Kidney (tissue), 14 donors: ENCODE results near the gene STEEP1. TPM values are rescaled to one million over a fixed set of nuclear protein-coding genes. Genes with fewer than 3 reads are reported as not detected.
A peak's percentile ranks its signal among the peaks of the same experiment; 100 is the strongest.

Experiments
- DNase-seq, 5 donors: peaks; one replicate each; pipeline ENCODE4 v3.0.0-alpha.2; 2013 to 2020
- FAIRE-seq: peaks from 2 replicates; lab custom pipeline; 2012; peaks lifted over from hg19 to GRCh38; lab: Jason Lieb, UNC
- H3K27ac ChIP-seq, 2 donors: one replicate each; pipeline ENCODE4 v1.7.0; 2013; ENCODE audit warnings: low read depth in 2 of 2, low read length in 2 of 2, inconsistent platforms in 1 of 2
- H3K27me3 ChIP-seq: one replicate; pipeline ENCODE4 v1.7.1; 2013; ENCODE audit warnings: low read length, inconsistent platforms; ENCODE audit not compliant: control insufficient read depth, insufficient read depth
- H3K36me3 ChIP-seq, 3 donors: one replicate each; pipeline versions ENCODE4 v1.7.0 to v1.7.1; 2013; ENCODE audit warnings: low read length in 3 of 3, control low read depth in 1 of 3, inconsistent platforms in 1 of 3; ENCODE audit not compliant: insufficient read depth in 3 of 3, control insufficient read depth in 2 of 3
- H3K4me1 ChIP-seq, 3 donors: one replicate each; pipeline versions ENCODE4 v1.7.0 to v1.7.1; 2013; ENCODE audit warnings: low read length in 3 of 3, inconsistent platforms in 1 of 3, low read depth in 1 of 3; ENCODE audit not compliant: control insufficient read depth in 2 of 3, insufficient read depth in 2 of 3
- H3K4me3 ChIP-seq, 3 donors: one replicate each; pipeline versions ENCODE4 v1.7.0 to v1.8.1; 2013; ENCODE audit warnings: low read length in 3 of 3, control low read depth in 1 of 3, inconsistent platforms in 1 of 3
- H3K9ac ChIP-seq, 3 donors: one replicate each; pipeline versions ENCODE4 v1.7.0 to v1.7.1; 2013; ENCODE audit warnings: low read length in 3 of 3, control low read depth in 1 of 3, inconsistent platforms in 1 of 3
- H3K9me3 ChIP-seq, 3 donors: one replicate each; pipeline versions ENCODE4 v1.7.0 to v1.7.1; 2013; ENCODE audit warnings: low read length in 3 of 3, control low read depth in 1 of 3, inconsistent platforms in 1 of 3; ENCODE audit not compliant: control insufficient read depth in 2 of 3, insufficient read depth in 1 of 3
- CTCF ChIP-seq: IDR thresholded peaks from 3 replicates; pipeline ENCODE4 v1.5.1; 2012; ENCODE audit warnings: mild to moderate bottlenecking, moderate library complexity, borderline replicate concordance; ENCODE audit not compliant: insufficient read depth; ENCODE audit errors: extremely low read depth
- intact Hi-C: fragments of 100-400 bp; cut with DNase I; formaldehyde crosslinking; loops from one replicate; pipeline ENCODE4 v1.11.1; 2022
- polyA plus RNA-seq: library from polyadenylated mRNA; stranded (reverse); fragments of 350-450 nt; fragmentation: Illumina TruSeq; extraction: RNeasy Lipid Tissue Mini Kit (QIAGEN cat#74804); gene quantifications from one replicate; pipeline ENCODE4 v1.2.3, GENCODE V29; 2014; ENCODE audit warnings: low read depth, low replicate concordance; ENCODE audit not compliant: insufficient read depth
- total RNA-seq: library from RNA; stranded (reverse); fragmentation: NEBNext Ultra II Directional; extraction: Animal tissue kit (Norgen Biotek cat#: 25700); gene quantifications from one replicate; pipeline ENCODE4 v1.2.1, GENCODE V29; 2021
- donor health status: control.
- donor health status: control.
- donor health status: control.
- donor health status: control.
- donor health status: control.
- donor health status: DM: yes; HTN: yes; CAD: no.
- donor health status: Normal renal cell carcinoma (clear cell type).

STEEP1 gene
- total and polyA plus RNA-seq, 2 donors from 2014 or later, result 23.7 to 24.2 TPM

- Histone ChIP-seq H3K27ac (no peak overlapping the region), H3K4me1 (peaks cover 0 to 2% (median 0%) of the 10 kb centered on the region in 3 donors), H3K4me3 (peak overlapping the region; percentile 67 to 73 (median 71)), H3K9ac (no peak overlapping the region), H3K27me3 (no peaks in the 10 kb centered on the region), H3K36me3 (no peaks in the 10 kb centered on the region), H3K9me3 (no peaks in the 10 kb centered on the region)
- intact Hi-C loops, result no loop called here
- DNase-seq, result no peak
- FAIRE-seq, result no peak
- TF ChIP-seq CTCF, result no peak
Observed at GRCh38 chrX:119573222-119573621, 8.0 kb upstream of the STEEP1 start.

GRCh38 chrX:119570351-119570835 is 5.2 kb upstream of the STEEP1 start:
- intact Hi-C loops, result no loop called here
- Histone ChIP-seq H3K9ac (no peak overlapping the region), H3K27me3 (no peaks in the 10 kb centered on the region), H3K9me3 (no peaks in the 10 kb centered on the region), H3K4me3 (no peak overlapping the region), H3K27ac (no peak overlapping the region), H3K36me3 (no peaks in the 10 kb centered on the region), H3K4me1 (peaks cover 0 to 2% (median 0%) of the 10 kb centered on the region in 3 donors)
- FAIRE-seq (no peak), DNase-seq (no peak)
- no peak for TF ChIP-seq CTCF

GRCh38 chrX:119552508-119552907 is 12.7 kb downstream of the STEEP1 start:
- Histone ChIP-seq H3K27me3 (no peaks in the 10 kb centered on the region), H3K9me3 (no peaks in the 10 kb centered on the region), H3K4me1 (no peaks in the 10 kb centered on the region), H3K27ac (no peak overlapping the region), H3K4me3 (no peak overlapping the region), H3K36me3 (peaks cover 0 to 5% (median 0%) of the 10 kb centered on the region in 3 donors), H3K9ac (no peak overlapping the region)
- intact Hi-C loops, result no loop called here
- FAIRE-seq (no peak), DNase-seq (no peak)
- TF ChIP-seq CTCF, result no peak
